Keratinocyte (primary cell): ENCODE data around the gene PLEK. TPM values are rescaled to one million over a fixed set of nuclear protein-coding genes. Genes with fewer than 3 reads are reported as not detected.

Source experiments
- DNase-seq: peaks from one replicate; pipeline ENCODE4 v3.0.0-alpha.2; 2011; ENCODE audit warnings: low read depth, missing footprints, low spot score
- FAIRE-seq: peaks from 2 replicates; lab custom pipeline; 2011; peaks lifted over from hg19 to GRCh38; lab: Jason Lieb, UNC
- H2AFZ ChIP-seq: 2 replicates; pipeline ENCODE4 v1.6.0; 2012; ENCODE audit warnings: low read length, control low read depth, inconsistent platforms; ENCODE audit not compliant: control insufficient read depth
- H3K27ac ChIP-seq: 2 replicates; pipeline ENCODE4 v1.5.1; 2011; ENCODE audit warnings: low read length; ENCODE audit not compliant: control insufficient read depth, insufficient read depth
- H3K27me3 ChIP-seq: 3 replicates; pipeline ENCODE4 v1.6.0; 2011; ENCODE audit warnings: low read length; ENCODE audit not compliant: control insufficient read depth, insufficient read depth; ENCODE audit errors: extremely low read depth
- H3K36me3 ChIP-seq, 2 experiments: 2 replicates in 1 of 2; 3 replicates in 1 of 2; pipeline ENCODE4 v1.5.1; 2011; ENCODE audit warnings: low read length in 2 of 2, mild to moderate bottlenecking in 1 of 2; ENCODE audit not compliant: control insufficient read depth in 2 of 2, insufficient read depth in 2 of 2; ENCODE audit errors: extremely low read depth in 1 of 2
- H3K4me1 ChIP-seq: 3 replicates; pipeline ENCODE4 v1.5.1; 2011; ENCODE audit warnings: low read length; ENCODE audit not compliant: control insufficient read depth, insufficient read depth; ENCODE audit errors: extremely low read depth
- H3K4me2 ChIP-seq: 3 replicates; pipeline ENCODE4 v1.6.0; 2011; ENCODE audit warnings: low read depth, low read length; ENCODE audit not compliant: control insufficient read depth, insufficient read depth; ENCODE audit errors: extremely low read depth
- H3K4me3 ChIP-seq, 3 experiments: fragments of 200-600 bp in 1 of 3; sonication (generic) in 1 of 3; 2 replicates in 2 of 3; 3 replicates in 1 of 3; pipeline ENCODE4 v1.5.1; 2011 to 2016; ENCODE audit warnings: low read length in 3 of 3, mild to moderate bottlenecking in 3 of 3, control low read depth in 2 of 3, inconsistent platforms in 1 of 3, low read depth in 1 of 3, mixed read lengths in 1 of 3, mixed run types in 1 of 3, moderate library complexity in 1 of 3; ENCODE audit not compliant: control insufficient read depth in 2 of 3, insufficient read depth in 2 of 3; ENCODE audit errors: extremely low read depth in 1 of 3
- H3K79me2 ChIP-seq: 2 replicates; pipeline ENCODE4 v1.6.0; 2012; ENCODE audit warnings: low read length; ENCODE audit not compliant: control insufficient read depth, insufficient read depth
- H3K9ac ChIP-seq: 3 replicates; pipeline ENCODE4 v1.6.0; 2011; ENCODE audit warnings: low read length; ENCODE audit not compliant: control insufficient read depth, insufficient read depth; ENCODE audit errors: extremely low read depth
- H3K9me1 ChIP-seq: 3 replicates; pipeline ENCODE4 v1.6.0; 2011; ENCODE audit warnings: low read length; ENCODE audit not compliant: control insufficient read depth, insufficient read depth; ENCODE audit errors: extremely low read depth
- H3K9me3 ChIP-seq: 2 replicates; pipeline ENCODE4 v1.5.1; 2012; ENCODE audit warnings: low read depth, low read length; ENCODE audit not compliant: control insufficient read depth
- H4K20me1 ChIP-seq: 3 replicates; pipeline ENCODE4 v1.6.0; 2011; ENCODE audit warnings: low read length; ENCODE audit not compliant: control insufficient read depth, insufficient read depth; ENCODE audit errors: extremely low read depth
- EZH2 ChIP-seq: IDR thresholded peaks from one replicate; pipeline ENCODE4 v1.6.1; 2012; ENCODE audit warnings: inconsistent platforms, mild to moderate bottlenecking, low read length, moderate library complexity
- dilution Hi-C: fragments of 300-500 bp; cut with MboI; formaldehyde crosslinking; loops from one replicate; pipeline ENCODE4 v1.7.0; 2020; ENCODE audit warnings: low sequenced_read_pairs; ENCODE audit not compliant: extremely low pct_ligation_motif_present
- polyA minus RNA-seq, 3 experiments: library from RNA; depleted of rRNA, polyadenylated mRNA; stranded (reverse); fragments of >200 nt; gene quantifications; 1 replicate in 1 of 3; 2 replicates in 1 of 3; 3 replicates in 1 of 3; pipeline ENCODE4 v1.2.3, GENCODE V29; 2011
- polyA plus RNA-seq, 5 experiments: library from polyadenylated mRNA; depleted of rRNA in 3 of 5; stranded (reverse) in 3 of 5; stranded (forward) in 1 of 5; unstranded in 1 of 5; fragments of >200 nt; gene quantifications; 1 replicate in 1 of 5; 2 replicates in 3 of 5; 3 replicates in 1 of 5; pipeline versions ENCODE4 v1.2.1 to v1.2.3, GENCODE V29; 2011 to 2012; ENCODE audit warnings: missing spikeins in 2 of 5, low read depth in 1 of 5, low replicate concordance in 1 of 5
- TF ChIP-seq, protein P1 (sequence below), 3 experiments: IDR thresholded peaks in 1 of 3; conservative IDR thresholded peaks in 1 of 3; optimal IDR thresholded peaks in 1 of 3; 2 replicates in 2 of 3; 3 replicates in 1 of 3; pipeline versions ENCODE3 to v1.5.1; 2011; ENCODE audit warnings: low read length in 3 of 3, mild to moderate bottlenecking in 3 of 3, moderate library complexity in 2 of 3, control low read depth in 1 of 3, inconsistent platforms in 1 of 3; ENCODE audit not compliant: insufficient read depth in 2 of 3; ENCODE audit errors: extremely low read depth in 1 of 3

Gene PLEK, protein sequence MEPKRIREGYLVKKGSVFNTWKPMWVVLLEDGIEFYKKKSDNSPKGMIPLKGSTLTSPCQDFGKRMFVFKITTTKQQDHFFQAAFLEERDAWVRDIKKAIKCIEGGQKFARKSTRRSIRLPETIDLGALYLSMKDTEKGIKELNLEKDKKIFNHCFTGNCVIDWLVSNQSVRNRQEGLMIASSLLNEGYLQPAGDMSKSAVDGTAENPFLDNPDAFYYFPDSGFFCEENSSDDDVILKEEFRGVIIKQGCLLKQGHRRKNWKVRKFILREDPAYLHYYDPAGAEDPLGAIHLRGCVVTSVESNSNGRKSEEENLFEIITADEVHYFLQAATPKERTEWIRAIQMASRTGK
- 0.04 to 0.28 TPM in 2 of 3 replicates, not detected in the other for polyA plus RNA-seq
- polyA plus RNA-seq (2011; ENCODE audit: low read depth), result not detected
- polyA plus RNA-seq (2011; cell fraction: cytosol; rRNA removed), result 0.02 TPM in 1 of 2 replicates, not detected in the other
- not detected in 2 replicates for polyA plus RNA-seq (2011; cell fraction: nucleus; rRNA removed)
- not detected in 2 replicates for polyA plus RNA-seq (2012; ENCODE audit: low replicate concordance)
- polyA minus RNA-seq, result not detected in 3 replicates
- polyA minus RNA-seq (2011; cell fraction: cytosol; rRNA and poly(A)+ RNA removed), result not detected
- polyA minus RNA-seq (2011; cell fraction: nucleus; rRNA and poly(A)+ RNA removed), result not detected in 2 replicates

DNA sequence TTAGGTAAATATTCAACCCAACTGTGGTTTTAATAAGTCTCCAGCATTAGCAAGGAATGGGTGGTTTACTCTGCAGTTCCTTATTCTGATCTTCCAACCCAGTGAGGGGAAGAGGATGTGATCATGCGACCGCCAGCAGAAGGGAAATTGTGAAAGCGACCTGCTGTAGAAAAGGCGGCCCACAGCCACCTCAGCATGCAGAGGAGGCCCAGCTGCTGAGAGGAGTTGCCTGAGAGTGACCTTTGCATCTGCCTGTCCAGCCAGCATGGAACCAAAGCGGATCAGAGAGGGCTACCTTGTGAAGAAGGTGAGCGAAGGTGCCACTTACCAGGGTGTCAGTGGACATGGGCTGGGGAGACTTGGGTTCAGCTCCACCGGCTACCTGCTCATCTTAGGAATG lies at the start of gene PLEK:
TSS of gene PLEK (plus strand) at position 196 of the 400 bp plus-strand sequence. CDS start at position 266, 70 bp downstream.
- no peak for FAIRE-seq
- dilution Hi-C loops, result no loop called here
- Histone ChIP-seq H4K20me1 (no peaks in the 10 kb centered on the region), H3K79me2 (no peaks in the 10 kb centered on the region), H3K27ac (no peak within 1 kb of the TSS), H3K4me3 (no peak within 1 kb of the TSS), H3K36me3 (no peaks in the 10 kb centered on the region), H3K9ac (no peak within 1 kb of the TSS), H2AFZ (no peak within 1 kb of the TSS), H3K4me2 (no peak within 1 kb of the TSS), H3K9me1 (no peaks in the 10 kb centered on the region), H3K4me1 (peaks cover 15% of the 10 kb centered on the region), H3K9me3 (no peaks in the 10 kb centered on the region), H3K27me3 (no peaks in the 10 kb centered on the region)
- no peak for TF ChIP-seq EZH2
- TF ChIP-seq, protein P1, sequence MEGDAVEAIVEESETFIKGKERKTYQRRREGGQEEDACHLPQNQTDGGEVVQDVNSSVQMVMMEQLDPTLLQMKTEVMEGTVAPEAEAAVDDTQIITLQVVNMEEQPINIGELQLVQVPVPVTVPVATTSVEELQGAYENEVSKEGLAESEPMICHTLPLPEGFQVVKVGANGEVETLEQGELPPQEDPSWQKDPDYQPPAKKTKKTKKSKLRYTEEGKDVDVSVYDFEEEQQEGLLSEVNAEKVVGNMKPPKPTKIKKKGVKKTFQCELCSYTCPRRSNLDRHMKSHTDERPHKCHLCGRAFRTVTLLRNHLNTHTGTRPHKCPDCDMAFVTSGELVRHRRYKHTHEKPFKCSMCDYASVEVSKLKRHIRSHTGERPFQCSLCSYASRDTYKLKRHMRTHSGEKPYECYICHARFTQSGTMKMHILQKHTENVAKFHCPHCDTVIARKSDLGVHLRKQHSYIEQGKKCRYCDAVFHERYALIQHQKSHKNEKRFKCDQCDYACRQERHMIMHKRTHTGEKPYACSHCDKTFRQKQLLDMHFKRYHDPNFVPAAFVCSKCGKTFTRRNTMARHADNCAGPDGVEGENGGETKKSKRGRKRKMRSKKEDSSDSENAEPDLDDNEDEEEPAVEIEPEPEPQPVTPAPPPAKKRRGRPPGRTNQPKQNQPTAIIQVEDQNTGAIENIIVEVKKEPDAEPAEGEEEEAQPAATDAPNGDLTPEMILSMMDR (optimal IDR thresholded peaks at IDR 0.05 in 1 of 3, IDR thresholded peaks at IDR 0.05 in 1 of 3, conservative IDR thresholded peaks at IDR 0.05 in 1 of 3; ENCODE audit: extremely low read depth in 1 of 3, insufficient read depth in 2 of 3, low read length in 3 of 3), result no peak
- DNase-seq, result no peak

DNA sequence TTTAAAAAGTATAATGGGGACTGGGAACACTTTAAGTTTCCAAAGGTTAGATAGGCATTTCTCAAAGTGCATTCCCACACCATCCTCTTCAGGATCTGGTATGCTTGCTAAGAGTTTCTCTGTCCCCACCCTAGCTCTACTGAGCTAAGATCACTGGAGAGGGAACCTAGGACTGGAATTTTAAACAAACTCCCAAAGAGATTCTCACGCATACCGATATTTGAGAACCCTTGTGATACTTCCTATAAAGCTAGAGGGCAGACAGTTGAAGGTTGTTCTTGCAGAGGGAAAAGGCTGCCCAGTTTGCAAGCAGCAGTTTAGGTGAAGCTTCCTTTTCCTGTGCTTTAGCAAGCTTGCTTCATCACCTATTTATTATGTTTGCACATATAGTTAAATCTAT lies 49.0 kb upstream of the PLEK start:
- dilution Hi-C loops, result no loop called here
- peaks cover 26% of the 10 kb centered on the region for H3K27me3 ChIP-seq
- H3K9me3 ChIP-seq, result no peaks in the 10 kb centered on the region
- H3K4me2 ChIP-seq, result no peak overlapping the region
- no peaks in the 10 kb centered on the region for H4K20me1 ChIP-seq
- no peaks in the 10 kb centered on the region for H3K36me3 ChIP-seq
- H3K4me3 ChIP-seq, result no peak overlapping the region
- no peaks in the 10 kb centered on the region for H3K9me1 ChIP-seq
- no peak for TF ChIP-seq EZH2
- TF ChIP-seq, protein P1 (optimal IDR thresholded peaks at IDR 0.05 in 1 of 3, IDR thresholded peaks at IDR 0.05 in 1 of 3, conservative IDR thresholded peaks at IDR 0.05 in 1 of 3; ENCODE audit: extremely low read depth in 1 of 3, insufficient read depth in 2 of 3, low read length in 3 of 3), result no peak
- no peak overlapping the region for H3K27ac ChIP-seq
- H2AFZ ChIP-seq, result no peak overlapping the region
- H3K79me2 ChIP-seq, result no peaks in the 10 kb centered on the region
- peaks cover 7% of the 10 kb centered on the region for H3K4me1 ChIP-seq
- FAIRE-seq, result no peak
- no peak overlapping the region for H3K9ac ChIP-seq
- DNase-seq, result no peak
